Neural cell (in vitro differentiated cells): ENCODE results near the gene MALRD1.

Experiments
- EP300 ChIP-seq: fragments of 450-650 bp; conservative IDR thresholded peaks from 2 replicates; pipeline ENCODE4 v1.6.1; 2014; ENCODE audit warnings: antibody characterized with exemption, mild to moderate bottlenecking, moderate library complexity; ENCODE audit not compliant: poor library complexity, severe bottlenecking
- EZH2 ChIP-seq: fragments of 200-600, 300-800 bp; shearing (Covaris generic), sonication (generic); IDR thresholded peaks from 2 replicates; pipeline ENCODE4 v1.6.1; 2014; ENCODE audit warnings: antibody characterized with exemption, low read length, borderline replicate concordance, mild to moderate bottlenecking; ENCODE audit not compliant: insufficient read depth, poor library complexity, severe bottlenecking
- RAD21 ChIP-seq: fragments of 450-650 bp; conservative IDR thresholded peaks from 2 replicates; pipeline ENCODE4 v1.6.1; 2014; ENCODE audit warnings: antibody characterized with exemption, mild to moderate bottlenecking, moderate library complexity
- REST ChIP-seq: IDR thresholded peaks from 2 replicates; pipeline ENCODE4 v1.6.1; 2012; ENCODE audit warnings: borderline replicate concordance
- SMC3 ChIP-seq: fragments of 450-650 bp; conservative IDR thresholded peaks from 2 replicates; pipeline ENCODE4 v1.6.1; 2014; ENCODE audit warnings: antibody characterized with exemption, mild to moderate bottlenecking, moderate library complexity; ENCODE audit not compliant: poor library complexity
- TAF1 ChIP-seq: IDR thresholded peaks from 2 replicates; pipeline ENCODE4 v1.6.1; 2012; ENCODE audit warnings: low read depth
- TF ChIP-seq, protein P1 (sequence below): fragments of 450-650 bp; IDR thresholded peaks from 2 replicates; pipeline ENCODE4 v1.5.1; 2014; ENCODE audit warnings: antibody characterized with exemption, mild to moderate bottlenecking, moderate library complexity; ENCODE audit not compliant: poor library complexity, severe bottlenecking

GRCh38 chr10:19290770-19291169 lies 242.2 kb downstream of the MALRD1 start:
- TF ChIP-seq, protein P1, sequence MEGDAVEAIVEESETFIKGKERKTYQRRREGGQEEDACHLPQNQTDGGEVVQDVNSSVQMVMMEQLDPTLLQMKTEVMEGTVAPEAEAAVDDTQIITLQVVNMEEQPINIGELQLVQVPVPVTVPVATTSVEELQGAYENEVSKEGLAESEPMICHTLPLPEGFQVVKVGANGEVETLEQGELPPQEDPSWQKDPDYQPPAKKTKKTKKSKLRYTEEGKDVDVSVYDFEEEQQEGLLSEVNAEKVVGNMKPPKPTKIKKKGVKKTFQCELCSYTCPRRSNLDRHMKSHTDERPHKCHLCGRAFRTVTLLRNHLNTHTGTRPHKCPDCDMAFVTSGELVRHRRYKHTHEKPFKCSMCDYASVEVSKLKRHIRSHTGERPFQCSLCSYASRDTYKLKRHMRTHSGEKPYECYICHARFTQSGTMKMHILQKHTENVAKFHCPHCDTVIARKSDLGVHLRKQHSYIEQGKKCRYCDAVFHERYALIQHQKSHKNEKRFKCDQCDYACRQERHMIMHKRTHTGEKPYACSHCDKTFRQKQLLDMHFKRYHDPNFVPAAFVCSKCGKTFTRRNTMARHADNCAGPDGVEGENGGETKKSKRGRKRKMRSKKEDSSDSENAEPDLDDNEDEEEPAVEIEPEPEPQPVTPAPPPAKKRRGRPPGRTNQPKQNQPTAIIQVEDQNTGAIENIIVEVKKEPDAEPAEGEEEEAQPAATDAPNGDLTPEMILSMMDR, result no peak
- TF ChIP-seq TAF1, result no peak
- no peak for TF ChIP-seq EP300
- TF ChIP-seq REST, result no peak
- no peak for TF ChIP-seq EZH2
- TF ChIP-seq SMC3, result no peak
- no peak for TF ChIP-seq RAD21
